ENCODE measurements around the gene ARHGAP26.

ARHGAP26 gene

GRCh38 chr5:142789206-142789605 lies 19.0 kb downstream of the ARHGAP26 start:
- no peak for DNase-seq

GRCh38 chr5:142792012-142792864 lies 22.1 kb downstream of the ARHGAP26 start:
- no peak for DNase-seq

GRCh38 chr5:142792865-142793232 lies 22.7 kb downstream of the ARHGAP26 start:
- no peak for DNase-seq

- DNase-seq, result no peak
These were observed 24.4 kb downstream of the ARHGAP26 start for GRCh38 chr5:142794537-142794936.

GRCh38 chr5:142795251-142795650 lies 25.1 kb downstream of the ARHGAP26 start:
- no peak for DNase-seq

- DNase-seq, result no peak
These were observed 26.4 kb downstream of the ARHGAP26 start for GRCh38 chr5:142796492-142797109.

- no peak for DNase-seq
These were observed 27.2 kb downstream of the ARHGAP26 start for GRCh38 chr5:142797420-142797819.

- DNase-seq, result no peak
These were observed 28.1 kb downstream of the ARHGAP26 start for GRCh38 chr5:142798099-142798770.

- DNase-seq, result no peak
These were observed 30.8 kb downstream of the ARHGAP26 start for GRCh38 chr5:142800776-142801494.

- DNase-seq, result no peak
These were observed 31.3 kb downstream of the ARHGAP26 start for GRCh38 chr5:142801495-142801871.

- DNase-seq, result no peak
These were observed 33.4 kb downstream of the ARHGAP26 start for GRCh38 chr5:142803428-142804125.

GRCh38 chr5:142805339-142805738 lies 35.2 kb downstream of the ARHGAP26 start:
- DNase-seq, result no peak

GRCh38 chr5:142806841-142807267 lies 36.7 kb downstream of the ARHGAP26 start:
- DNase-seq, result no peak

GRCh38 chr5:142807372-142807911 lies 37.3 kb downstream of the ARHGAP26 start:
- DNase-seq, result no peak

GRCh38 chr5:142808878-142809598 lies 38.9 kb downstream of the ARHGAP26 start:
- DNase-seq, result no peak

GRCh38 chr5:142810081-142810480 lies 39.9 kb downstream of the ARHGAP26 start:
- no peak for DNase-seq

- no peak for DNase-seq
These were observed 40.6 kb downstream of the ARHGAP26 start for GRCh38 chr5:142810743-142811290.

- no peak for DNase-seq
These were observed 41.8 kb downstream of the ARHGAP26 start for GRCh38 chr5:142811866-142812557.

GRCh38 chr5:142813220-142813619 lies 43.0 kb downstream of the ARHGAP26 start:
- DNase-seq, result no peak

- DNase-seq, result no peak
These were observed 43.9 kb downstream of the ARHGAP26 start for GRCh38 chr5:142814122-142814521.

- no peak for DNase-seq
These were observed 45.3 kb downstream of the ARHGAP26 start for GRCh38 chr5:142815469-142815868.
